ENCODE measurements around the gene PHYHIPL. TPM values are rescaled to one million over a fixed set of nuclear protein-coding genes. Genes with fewer than 3 reads are reported as not detected.

The PHYHIPL gene
- total and polyA plus RNA-seq, 2 of the 4 experiments (the other 2 are of a cell fraction): not detected

GRCh38 chr10:59148701-59149100, 27.7 kb upstream of the PHYHIPL start:
- in situ Hi-C loops (cut with MboI; ENCODE audit: low sequenced_read_pairs): no loop called here
- Histone ChIP-seq H2AK5ac (ENCODE audit: low read depth, low read length) (no peak overlapping the region), H4K20me1 (ENCODE audit: insufficient read depth, low read length) (no peaks in the 10 kb centered on the region), H3K56ac (ENCODE audit: extremely low read depth, insufficient read depth, low read length) (no peak overlapping the region), H3K9me3 (ENCODE audit: control insufficient read depth, insufficient read depth, low read length) (no peaks in the 10 kb centered on the region), H3K79me1 (ENCODE audit: low read depth in 1 of 2, low read length in 2 of 2) (no peaks in the 10 kb centered on the region), H2AFZ (replicated peaks; ENCODE audit: low read length, poor library complexity) (no peak overlapping the region), H3K27ac (ENCODE audit: insufficient read depth, low read length) (no peak overlapping the region), H3K9me1 (ENCODE audit: insufficient read depth, low read length) (no peaks in the 10 kb centered on the region), H3K4me1 (ENCODE audit: control insufficient read depth, insufficient read depth, low read length) (no peaks in the 10 kb centered on the region), H3K18ac (ENCODE audit: low read depth, low read length) (no peak overlapping the region), H2BK120ac (ENCODE audit: low read depth, low read length) (no peak overlapping the region), H3K36me3 (ENCODE audit: control insufficient read depth, insufficient read depth, low read length) (no peaks in the 10 kb centered on the region), H2BK20ac (ENCODE audit: low read depth, low read length) (no peak overlapping the region), H3K23ac (ENCODE audit: low read depth, low read length) (no peak overlapping the region), H3K4me2 (ENCODE audit: low read depth, low read length) (no peak overlapping the region), H3K14ac (replicated peaks; ENCODE audit: low read depth, low read length) (no peak overlapping the region), H2BK15ac (ENCODE audit: low read depth, low read length) (no peak overlapping the region), H3K27me3 (ENCODE audit: control insufficient read depth, insufficient read depth, low read length) (no peaks in the 10 kb centered on the region), H3K4me3 (ENCODE audit: insufficient read depth, low read depth, low read length) (no peak overlapping the region), H4K8ac (ENCODE audit: low read depth in 2 of 2, low read length in 2 of 2) (no peak overlapping the region), H4K91ac (ENCODE audit: insufficient read depth, low read depth, low read length) (no peak overlapping the region), H2AK9ac (replicated peaks; ENCODE audit: low read depth, low read length, poor library complexity) (no peak overlapping the region), H2BK5ac (ENCODE audit: low read depth, low read length, poor library complexity, severe bottlenecking) (no peak overlapping the region), H4K5ac (ENCODE audit: low read depth, low read length) (no peak overlapping the region), H3K4ac (ENCODE audit: low read depth, low read length) (no peak overlapping the region), H3K9ac (ENCODE audit: low read depth, low read length) (no peak overlapping the region)
- BruUV-seq (replicated peaks): no TSS peak
- CTCF ChIA-PET: no interaction called here
- dilution Hi-C loops (cut with HindIII; ENCODE audit: low sequenced_read_pairs, unreplicated experiment): no loop called here
- POLR2A ChIA-PET (ENCODE audit: unreplicated experiment): no interaction called here
- intact Hi-C loops (cut with micrococcal nuclease): no loop called here
- WGBS, 2 experiments (ENCODE audit: extremely low coverage in 2 of 2, insufficient read length in 1 of 2): no CpG with 5 or more reads among the region's 2 CpGs
- TF ChIP-seq RCOR1 (IDR thresholded peaks at IDR 0.05; ENCODE audit: insufficient replicate concordance, low read length) (no peak), MXI1 (IDR thresholded peaks at IDR 0.05; ENCODE audit: borderline replicate concordance, low read depth, low read length) (no peak), BHLHE40 (IDR thresholded peaks at IDR 0.05; ENCODE audit: low read depth, low read length) (no peak), POLR2A (IDR thresholded peaks at IDR 0.05; ENCODE audit: low read depth, low read length) (no peak), FOS (IDR thresholded peaks at IDR 0.05; ENCODE audit: low read depth, low read length) (no peak), RAD21 (IDR thresholded peaks at IDR 0.05; ENCODE audit: low read length) (no peak), NFE2L2 (IDR thresholded peaks at IDR 0.05; ENCODE audit: low read depth, low read length) (no peak), USF2 (IDR thresholded peaks at IDR 0.05; ENCODE audit: low read depth, low read length) (no peak), ELK1 (IDR thresholded peaks at IDR 0.05; ENCODE audit: borderline replicate concordance, low read depth, low read length) (no peak), CTCF (conservative IDR thresholded peaks at IDR 0.05; ENCODE audit: low read depth, low read length) (no peak), RFX5 (IDR thresholded peaks at IDR 0.05; ENCODE audit: low read depth, low read length) (no peak), MAFK (IDR thresholded peaks at IDR 0.05; ENCODE audit: low read depth, low read length) (no peak), SMC3 (IDR thresholded peaks at IDR 0.05; ENCODE audit: low read depth, low read length) (no peak), MAZ (IDR thresholded peaks at IDR 0.05; ENCODE audit: borderline replicate concordance, low read depth, low read length) (no peak)
- no peak for ATAC-seq (ENCODE audit: low read depth)
- DNase-seq: no peak
